Subcutaneous adipose tissue (tissue), 4 donors: ENCODE data around the gene VCY. TPM values are rescaled to one million over a fixed set of nuclear protein-coding genes. Genes with fewer than 3 reads are reported as not detected.
"Not testable (repeated sequence)": the region's sequence is repeated elsewhere in the genome, so short reads cannot be mapped to it uniquely, and the experiment has no call there.

Experiments
- total RNA-seq, 4 donors: library from RNA; depleted of rRNA; stranded (reverse); fragments of >200 nt; gene quantifications; one replicate each; pipeline ENCODE4 v1.1.0, GENCODE V29; 2016
- TF ChIP-seq, protein P1 (sequence below): fragments of 450-650 bp; IDR thresholded peaks from one replicate; pipeline ENCODE4 v1.5.1; 2016; ENCODE audit warnings: low read depth, mild to moderate bottlenecking, control low read depth, antibody characterized with exemption, moderate library complexity

Gene VCY
- total RNA-seq, result not detected

GRCh38 chrY:13986373-13986772 is at the start of gene VCY:
Gene VCY (minus strand): TSS chrY:13986473. CDS start chrY:13986440, 33 bp downstream.
- TF ChIP-seq, protein P1, sequence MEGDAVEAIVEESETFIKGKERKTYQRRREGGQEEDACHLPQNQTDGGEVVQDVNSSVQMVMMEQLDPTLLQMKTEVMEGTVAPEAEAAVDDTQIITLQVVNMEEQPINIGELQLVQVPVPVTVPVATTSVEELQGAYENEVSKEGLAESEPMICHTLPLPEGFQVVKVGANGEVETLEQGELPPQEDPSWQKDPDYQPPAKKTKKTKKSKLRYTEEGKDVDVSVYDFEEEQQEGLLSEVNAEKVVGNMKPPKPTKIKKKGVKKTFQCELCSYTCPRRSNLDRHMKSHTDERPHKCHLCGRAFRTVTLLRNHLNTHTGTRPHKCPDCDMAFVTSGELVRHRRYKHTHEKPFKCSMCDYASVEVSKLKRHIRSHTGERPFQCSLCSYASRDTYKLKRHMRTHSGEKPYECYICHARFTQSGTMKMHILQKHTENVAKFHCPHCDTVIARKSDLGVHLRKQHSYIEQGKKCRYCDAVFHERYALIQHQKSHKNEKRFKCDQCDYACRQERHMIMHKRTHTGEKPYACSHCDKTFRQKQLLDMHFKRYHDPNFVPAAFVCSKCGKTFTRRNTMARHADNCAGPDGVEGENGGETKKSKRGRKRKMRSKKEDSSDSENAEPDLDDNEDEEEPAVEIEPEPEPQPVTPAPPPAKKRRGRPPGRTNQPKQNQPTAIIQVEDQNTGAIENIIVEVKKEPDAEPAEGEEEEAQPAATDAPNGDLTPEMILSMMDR, result not testable (repeated sequence)

Other genes with a start within 250 kb of the VCY start
- gene VCY1B, start 69.8 kb upstream of the VCY start, total RNA-seq, result not detected